Astrocyte of the cerebellum (primary cell): ENCODE measurements around the gene ROCK2.
A peak's percentile ranks its signal among the peaks of the same experiment; 100 is the strongest.

Experiments
- DNase-seq: peaks from one replicate; pipeline ENCODE4 v3.0.0-alpha.2; 2011; ENCODE audit warnings: low read depth
- H3K4me3 ChIP-seq: 2 replicates; pipeline ENCODE4 v1.5.1; 2011; ENCODE audit warnings: mild to moderate bottlenecking, low read depth, low read length, moderate library complexity
- CTCF ChIP-seq: IDR thresholded peaks from 2 replicates; pipeline ENCODE4 v1.5.1; 2012; ENCODE audit warnings: low read length, low read depth, moderate library complexity, mild to moderate bottlenecking; ENCODE audit errors: missing control alignments
- in situ Hi-C: cut with HindIII; loops from 2 replicates; pipeline ENCODE4 v1.10.0; 2017; ENCODE audit warnings: low sequenced_read_pairs

Gene ROCK2

GRCh38 chr2:11213090-11213638, 131.3 kb downstream of the ROCK2 start:
- in situ Hi-C loops, result no loop called here
- DNase-seq, result peak; percentile 99
- TF ChIP-seq CTCF, result no peak
- no peak overlapping the region for H3K4me3 ChIP-seq

DNA sequence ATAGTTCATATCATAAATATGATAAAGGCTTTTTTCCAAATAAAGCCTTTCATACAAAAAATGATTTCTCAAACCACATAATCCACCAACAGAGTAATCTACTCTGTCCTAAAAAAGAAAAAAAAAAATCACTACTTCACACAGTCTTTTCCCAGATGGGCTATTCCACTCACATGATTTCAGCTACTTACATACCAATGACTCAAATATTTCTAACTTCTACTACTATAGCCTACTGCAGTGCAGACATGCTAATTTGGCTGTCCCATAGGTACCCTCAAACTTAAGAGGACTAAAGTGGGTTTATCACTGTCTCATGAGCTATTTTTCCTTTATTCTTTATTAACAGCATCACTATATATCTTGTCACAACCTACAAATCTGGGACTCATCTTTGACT, 131.8 kb downstream of the ROCK2 start:
- DNase-seq, result no peak
- TF ChIP-seq CTCF, result no peak
- in situ Hi-C loops, result no loop called here
- no peak overlapping the region for H3K4me3 ChIP-seq

- no peak for DNase-seq
- no peak overlapping the region for H3K4me3 ChIP-seq
- TF ChIP-seq CTCF, result no peak
- in situ Hi-C loops, result loop anchor here (5.0 kb wide), 1 partner anchor 76 kb away; a partner anchor contains a TSS
Observed at GRCh38 chr2:11208083-11208482, 136.4 kb downstream of the ROCK2 start.

DNA sequence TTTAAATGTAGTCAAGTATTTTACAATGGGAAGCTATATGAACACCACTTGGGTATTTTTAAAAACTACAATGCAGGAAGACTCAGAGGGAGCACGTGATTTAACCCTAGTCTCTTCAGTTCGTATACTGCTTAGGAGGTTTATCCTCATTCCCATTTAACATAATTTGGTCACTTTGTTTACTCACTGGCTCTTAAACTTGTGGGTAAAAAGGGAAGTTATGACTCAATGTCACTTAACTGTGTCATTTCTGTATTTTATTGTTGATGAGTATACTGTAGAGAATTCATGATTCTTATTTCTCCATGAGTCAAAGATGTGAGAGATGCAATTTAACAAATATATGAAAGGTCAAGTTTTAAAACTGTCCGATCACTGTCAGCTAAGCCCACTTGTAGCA, 141.0 kb downstream of the ROCK2 start:
- in situ Hi-C loops, result no loop called here
- DNase-seq, result no peak
- H3K4me3 ChIP-seq, result no peak overlapping the region
- TF ChIP-seq CTCF, result no peak

GRCh38 chr2:11201969-11202368, 142.5 kb downstream of the ROCK2 start:
- DNase-seq, result no peak
- in situ Hi-C loops, result no loop called here
- no peak overlapping the region for H3K4me3 ChIP-seq
- no peak for TF ChIP-seq CTCF

- DNase-seq, result no peak
- in situ Hi-C loops, result no loop called here
- no peak overlapping the region for H3K4me3 ChIP-seq
- TF ChIP-seq CTCF, result no peak
Observed at GRCh38 chr2:11200651-11201050, 143.8 kb downstream of the ROCK2 start.

GRCh38 chr2:11196246-11196645, 148.2 kb downstream of the ROCK2 start:
- in situ Hi-C loops, result no loop called here
- no peak for DNase-seq
- H3K4me3 ChIP-seq, result no peak overlapping the region
- TF ChIP-seq CTCF, result no peak
